Activated CD8-positive, alpha-beta memory T cell treated with anti-CD3 and anti-CD28 coated beads for 48 hours (primary cell): ENCODE results near the gene KIAA0930.
"Not testable (repeated sequence)": the region's sequence is repeated elsewhere in the genome, so short reads cannot be mapped to it uniquely, and the experiment has no call there.

Source experiments
- DNase-seq, 3 experiments: peaks; one replicate each; pipeline ENCODE4 v3.0.0-alpha.2; 2020; ENCODE audit warnings: low read depth in 2 of 3, low spot score in 2 of 3

The KIAA0930 gene

GRCh38 chr22:45240810-45241631 is at the start of gene KIAA0930:
Gene KIAA0930 (minus strand): TSS chr22:45240894. CDS start chr22:45240703, 191 bp downstream.
- DNase-seq: peak; percentile 50 to 77 (median 70)

GRCh38 chr22:45286854-45287551 is 46.3 kb upstream of the KIAA0930 start:
- no peak for DNase-seq

- no peak for DNase-seq
Measured at GRCh38 chr22:45285263-45286058, 44.8 kb upstream of the KIAA0930 start.

DNA sequence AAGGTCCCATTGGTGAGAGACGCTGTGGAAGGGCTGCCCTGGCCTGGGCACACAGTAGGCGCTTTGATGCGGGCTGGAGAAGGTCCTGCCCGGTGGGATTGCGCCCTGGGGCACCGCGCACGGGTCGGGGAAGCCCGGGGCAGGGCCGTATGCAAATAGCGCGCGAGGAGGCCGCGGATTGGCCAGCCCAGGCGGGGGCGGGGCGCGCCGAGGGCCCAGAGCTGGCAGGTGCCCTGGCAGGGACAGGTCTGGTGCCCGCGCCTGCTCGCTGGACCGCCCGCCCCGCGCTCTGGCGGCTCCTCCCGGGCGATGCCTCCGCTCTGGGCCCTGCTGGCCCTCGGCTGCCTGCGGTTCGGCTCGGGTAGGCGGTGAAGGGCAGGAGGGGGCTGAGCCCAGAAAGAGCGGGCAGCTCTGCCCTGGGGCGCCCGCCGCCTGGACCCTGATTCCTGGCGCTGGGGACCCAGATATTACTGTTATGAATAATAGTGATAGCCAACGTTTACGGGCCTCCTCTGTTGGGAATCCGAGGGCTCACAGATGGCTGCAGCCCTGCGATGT is 44.1 kb upstream of the KIAA0930 start, which contains the start of gene UPK3A:
Gene UPK3A, plus strand, starts transcription at position 245 of the 558 bp plus-strand sequence. Its CDS starts 65 bp downstream, at position 310.
- DNase-seq: peak in 1 of 3 experiments; percentile 30

GRCh38 chr22:45281010-45281409 is 40.3 kb upstream of the KIAA0930 start:
- DNase-seq: no peak

DNA sequence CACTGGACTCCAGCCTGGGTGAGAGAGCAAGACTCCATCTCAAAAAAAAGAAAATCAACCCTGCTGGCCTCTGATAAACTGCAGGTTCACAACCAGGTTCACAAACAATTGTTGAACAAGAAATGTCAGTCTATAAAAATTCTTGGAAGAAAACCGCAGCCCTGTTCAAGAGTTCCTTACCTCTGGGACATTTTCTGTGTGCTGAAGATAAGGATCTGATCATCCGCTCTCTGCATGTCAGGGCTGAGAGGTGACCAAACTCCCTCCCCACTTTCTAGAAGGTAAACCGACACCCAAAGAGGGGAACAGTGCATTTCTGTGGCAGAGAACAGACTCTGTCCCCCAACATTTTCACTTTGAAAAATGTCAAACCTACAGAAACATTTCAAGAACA is 39.9 kb upstream of the KIAA0930 start:
- no peak for DNase-seq

DNA sequence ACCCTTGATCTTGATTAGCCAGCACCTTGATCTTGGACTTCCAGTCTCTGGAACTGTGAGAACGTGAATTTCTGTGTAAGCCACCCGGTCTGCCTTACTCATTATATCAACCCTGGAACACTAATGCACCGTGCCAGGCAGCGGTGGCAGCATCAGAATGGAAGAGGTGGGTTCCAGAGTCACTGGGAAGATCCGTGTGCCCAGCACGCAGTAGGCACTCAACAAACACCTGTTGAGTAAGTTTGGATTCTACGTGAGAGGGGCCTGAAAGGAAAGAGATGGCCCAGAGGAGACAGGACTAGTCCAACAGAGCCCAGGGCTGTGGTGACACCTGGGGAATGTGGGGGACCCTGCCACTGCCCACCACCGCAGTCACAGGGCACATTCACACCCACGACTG is 37.4 kb upstream of the KIAA0930 start:
- no peak for DNase-seq

DNA sequence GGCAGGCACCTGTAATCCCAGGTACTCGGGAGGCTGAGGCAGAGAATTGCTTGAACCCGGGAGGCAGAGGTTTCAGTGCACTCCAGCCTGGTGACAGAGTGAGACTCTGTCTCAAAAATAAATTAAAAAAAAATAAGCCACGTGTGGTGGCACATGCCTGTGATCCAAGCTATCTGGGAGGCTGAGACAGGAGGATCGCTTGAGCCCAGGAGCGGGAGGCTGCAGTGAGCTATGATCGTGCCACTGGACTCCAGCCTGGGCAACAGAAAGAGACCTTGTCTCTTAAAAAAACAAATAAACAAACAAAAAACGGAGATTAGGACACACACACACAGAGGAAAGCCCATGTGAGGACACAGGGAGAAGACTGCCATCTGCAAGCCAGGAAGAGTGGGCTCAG is 37.0 kb upstream of the KIAA0930 start:
- DNase-seq: not testable (repeated sequence)

GRCh38 chr22:45276507-45277105 is 35.9 kb upstream of the KIAA0930 start:
- DNase-seq: no peak

- no peak for DNase-seq
Measured at GRCh38 chr22:45273452-45274075, 32.9 kb upstream of the KIAA0930 start.

- no peak for DNase-seq
Measured at GRCh38 chr22:45272498-45272897, 31.8 kb upstream of the KIAA0930 start.

DNA sequence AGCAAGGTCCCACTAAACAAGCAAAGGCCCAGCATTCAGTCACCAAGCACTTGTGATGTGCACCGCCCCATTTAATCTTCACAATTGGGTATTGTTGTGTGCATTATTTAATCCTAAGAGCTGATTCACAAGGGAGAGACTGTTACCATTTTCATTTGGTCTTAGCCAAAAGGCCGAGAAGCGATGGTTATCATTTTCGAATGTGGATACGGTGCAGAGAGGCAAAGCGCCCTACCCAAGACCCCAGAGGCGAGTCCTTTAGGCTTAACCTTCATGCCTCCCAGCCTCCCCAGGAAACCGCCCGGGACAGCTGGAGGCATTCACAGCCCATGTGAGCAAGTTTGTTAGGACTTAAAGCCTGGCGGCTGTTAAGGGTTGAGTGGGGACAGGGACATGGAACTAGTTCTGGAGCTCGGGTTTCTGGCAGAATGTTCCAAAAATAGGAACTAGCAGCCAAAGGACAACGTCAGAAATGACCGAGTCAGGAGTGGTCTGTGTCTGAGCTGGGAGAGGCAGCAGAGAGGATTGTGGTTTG is 31.0 kb upstream of the KIAA0930 start:
- no peak for DNase-seq

GRCh38 chr22:45270095-45271020 is 29.7 kb upstream of the KIAA0930 start:
- DNase-seq: no peak

DNA sequence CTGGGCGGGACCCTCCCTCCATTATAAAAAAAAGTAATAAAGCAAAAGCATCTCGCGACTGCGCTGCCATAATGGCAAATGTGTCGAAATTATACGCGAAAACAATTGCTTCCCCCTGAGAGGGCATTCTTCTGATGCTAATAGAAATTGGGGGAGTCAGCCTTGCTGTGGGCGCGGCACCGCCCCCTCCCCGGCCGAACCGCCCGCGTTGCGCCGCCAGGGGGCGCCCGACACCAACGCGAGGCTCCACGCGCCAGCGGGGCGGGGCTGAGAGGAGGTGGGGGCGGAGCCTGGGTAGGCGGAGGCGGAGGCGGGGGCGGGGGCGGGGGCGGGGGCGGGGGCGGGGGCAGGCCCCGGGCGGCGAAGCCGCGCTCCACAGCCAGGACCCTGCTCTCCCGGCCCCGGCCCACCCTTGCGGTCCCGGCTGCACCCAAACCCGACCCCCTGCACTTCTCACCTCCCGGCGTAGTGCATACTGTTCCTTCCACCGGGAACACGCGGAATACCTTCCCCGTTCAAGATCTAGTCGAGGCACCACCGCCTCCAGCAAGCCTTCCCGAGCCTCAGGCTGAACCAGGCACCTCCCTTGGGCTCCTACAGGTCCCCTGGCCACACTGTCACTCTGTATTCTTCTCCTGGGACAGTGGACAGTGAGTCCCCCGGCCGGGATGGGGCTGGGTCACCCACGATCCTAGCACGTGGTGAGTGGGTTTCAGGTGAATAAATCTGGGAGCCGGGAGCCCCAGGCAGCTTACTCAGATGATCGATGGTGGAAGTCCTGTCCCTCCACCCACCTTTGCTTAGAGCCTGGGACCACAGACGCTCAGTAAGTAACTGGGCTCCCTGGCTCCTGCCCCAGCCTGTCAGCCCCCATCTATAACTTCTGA is 28.5 kb upstream of the KIAA0930 start:
- DNase-seq: peak; percentile 62 to 86 (median 76)

- no peak for DNase-seq
Measured at GRCh38 chr22:45268167-45268957, 27.7 kb upstream of the KIAA0930 start.

GRCh38 chr22:45265535-45265934 is 24.8 kb upstream of the KIAA0930 start:
- DNase-seq: no peak
